Gastroesophageal sphincter (tissue), 4 donors: Measurements from ENCODE around the gene DDX51. TPM values are rescaled to one million over a fixed set of nuclear protein-coding genes. Genes with fewer than 3 reads are reported as not detected.

Experiments used
- ATAC-seq: fragments of 150-250 bp; one replicate; pipeline ENCODE4 v1.9.1; 2016; ENCODE audit warnings: mild to moderate bottlenecking, moderate library complexity
- H3K27ac ChIP-seq, 4 donors: fragments of 200-600 bp; sonication (generic) in 3 of 4; 1 replicate in 3 of 4; 2 replicates in 1 of 4; pipeline ENCODE4 v1.5.1; 2016 to 2019
- H3K27me3 ChIP-seq: fragments of 200-600 bp; sonication (generic); one replicate; pipeline ENCODE4 v1.5.1; 2019
- H3K36me3 ChIP-seq, 2 donors: fragments of 200-600 bp; sonication (generic); one replicate each; pipeline ENCODE4 v1.5.1; 2019; ENCODE audit warnings: control low read depth in 1 of 2
- H3K4me1 ChIP-seq, 3 donors: fragments of 200-600 bp; sonication (generic); 1 replicate in 2 of 3; 2 replicates in 1 of 3; pipeline ENCODE4 v1.5.1; 2016 to 2019; ENCODE audit warnings: control low read depth in 2 of 3
- H3K4me3 ChIP-seq, 2 donors: fragments of 200-600 bp; sonication (generic); one replicate each; pipeline ENCODE4 v1.5.1; 2019; ENCODE audit warnings: mild to moderate bottlenecking in 1 of 2, moderate library complexity in 1 of 2
- H3K9me3 ChIP-seq, 3 donors: fragments of 200-600 bp; sonication (generic); one replicate each; pipeline ENCODE4 v1.5.1; 2017 to 2019; ENCODE audit warnings: control low read depth in 2 of 3
- CTCF ChIP-seq, 4 experiments: fragments of 200-600 bp in 2 of 4; fragments of 450-650 bp in 2 of 4; sonication (generic) in 1 of 4; IDR thresholded peaks; one replicate each; pipeline ENCODE4 v1.5.1; 2017 to 2019; ENCODE audit warnings: antibody characterized with exemption in 4 of 4, mild to moderate bottlenecking in 2 of 4, moderate library complexity in 2 of 4
- EP300 ChIP-seq: sonication (generic); formaldehyde crosslinking; IDR thresholded peaks from one replicate; pipeline ENCODE4 v1.6.1; 2017; ENCODE audit warnings: antibody characterized with exemption, mild to moderate bottlenecking
- POLR2A ChIP-seq, 2 donors: fragments of 450-650 bp; IDR thresholded peaks; one replicate each; pipeline ENCODE4 v1.6.1; 2017; ENCODE audit warnings: antibody characterized with exemption in 2 of 2, mild to moderate bottlenecking in 2 of 2, moderate library complexity in 1 of 2
- POLR2AphosphoS5 ChIP-seq: sonication (generic); formaldehyde crosslinking; IDR thresholded peaks from one replicate; pipeline ENCODE4 v1.6.1; 2017; ENCODE audit warnings: antibody characterized with exemption
- WGBS, 2 donors: methylation state at CpG; one replicate each; pipeline ENCODE4 v1.1.5; 2018; ENCODE audit warnings: low coverage in 1 of 2; 5-methylcytosine and 5-hydroxymethylcytosine counted together
- total RNA-seq, 4 donors: library from RNA; depleted of rRNA; stranded (reverse); fragments of >200 nt; gene quantifications; one replicate each; pipeline ENCODE4 v1.1.0, GENCODE V29; 2016

Gene DDX51
- total RNA-seq, 4 donors from 2014 or later: 4.8 to 14.7 (median 11.7) TPM

GRCh38 chr12:132163041-132163910 lies 19.2 kb upstream of the DDX51 start:
- Histone ChIP-seq H3K9me3 (no peaks in the 10 kb centered on the region), H3K36me3 (peaks cover 0 to 4% of the 10 kb centered on the region in 2 donors), H3K4me3 (peak overlapping the region in 1 of 2 donors; percentile 20), H3K27ac (no peak overlapping the region), H3K4me1 (peaks cover 0 to 19% (median 8%) of the 10 kb centered on the region in 3 donors), H3K27me3 (peaks cover 64% of the 10 kb centered on the region)
- TF ChIP-seq CTCF (IDR thresholded peaks at IDR 0.05) (no peak), EP300 (no peak), POLR2AphosphoS5 (no peak), POLR2A (IDR thresholded peaks at IDR 0.05) (no peak)
- 13 to 32% methylated on average over 3 to 5 of the region's 26 CpGs for WGBS, 2 donors
- peak; percentile 14 for ATAC-seq

DNA sequence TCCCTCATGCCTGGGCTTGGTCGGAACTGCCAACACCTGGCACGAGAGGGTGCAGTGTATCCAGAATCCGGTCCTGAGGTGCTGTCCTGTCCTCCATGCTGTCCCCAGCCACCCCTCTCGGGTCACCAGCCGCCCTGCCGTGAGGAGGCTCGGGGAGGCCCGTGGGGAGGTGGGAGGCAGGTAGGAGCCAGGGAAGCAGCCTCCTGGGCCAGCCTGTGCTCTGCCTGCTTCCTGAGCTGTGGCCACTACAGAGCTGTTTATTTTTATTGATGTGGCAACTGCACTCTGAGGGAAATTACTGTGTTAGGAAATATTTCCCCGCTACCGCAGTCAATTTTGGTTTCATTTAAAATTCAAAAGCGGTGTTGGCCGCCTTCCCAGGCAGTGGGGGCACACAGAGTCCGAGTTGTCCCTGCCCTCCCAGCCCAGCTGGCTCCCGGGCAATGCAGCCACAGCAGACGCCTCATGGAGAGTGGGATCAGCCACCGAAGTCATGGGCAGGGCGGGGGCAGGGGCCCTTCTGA lies 18.5 kb upstream of the DDX51 start:
- Histone ChIP-seq H3K9me3 (no peaks in the 10 kb centered on the region), H3K27ac (no peak overlapping the region), H3K27me3 (peaks cover 57% of the 10 kb centered on the region), H3K36me3 (peaks cover 0 to 11% of the 10 kb centered on the region in 2 donors), H3K4me3 (peak overlapping the region in 1 of 2 donors; percentile 20), H3K4me1 (peaks cover 0 to 19% (median 8%) of the 10 kb centered on the region in 3 donors)
- TF ChIP-seq POLR2AphosphoS5 (peak; percentile 18), CTCF (IDR thresholded peaks at IDR 0.05) (no peak)
- 7% methylated on average over 12 of the region's 17 CpGs; no CpG with 5 or more reads in 1 of the 2 donors for WGBS, 2 donors
- ATAC-seq: peak; percentile 50

DNA sequence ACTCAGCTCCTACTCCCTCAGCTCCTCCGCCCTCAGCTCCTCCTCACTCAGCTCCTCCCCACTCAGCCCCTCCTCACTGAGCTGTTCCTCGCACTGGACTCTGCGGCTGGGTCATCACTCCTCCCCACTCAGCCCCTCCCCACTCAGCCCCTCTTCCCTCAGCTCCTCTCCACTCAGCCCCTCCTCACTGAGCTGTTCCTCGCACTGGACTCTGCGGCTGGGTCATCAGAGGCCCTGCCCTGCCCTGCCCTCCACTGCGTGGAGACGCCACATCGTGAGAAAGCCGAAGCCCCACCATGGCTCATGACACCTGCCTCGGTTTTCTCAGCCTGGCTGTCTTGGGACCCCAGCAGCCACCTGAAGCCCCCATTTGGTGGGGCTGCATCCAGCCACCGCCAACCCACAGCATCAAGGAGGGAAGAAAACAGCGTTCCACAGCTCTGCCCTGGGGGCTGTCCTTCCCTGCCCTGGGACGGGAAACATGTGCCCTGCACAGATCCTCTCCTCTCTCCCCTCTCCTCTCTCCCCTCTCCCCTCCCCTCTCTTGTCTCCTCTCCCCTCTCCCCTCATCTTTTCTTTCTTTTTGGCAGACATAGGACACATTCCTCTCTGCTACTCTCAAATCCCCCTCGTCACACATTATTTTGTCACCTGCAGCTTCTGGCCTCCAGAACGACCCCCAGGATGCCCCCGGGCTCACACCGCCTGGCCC lies 17.8 kb upstream of the DDX51 start:
- Histone ChIP-seq H3K9me3 (no peaks in the 10 kb centered on the region), H3K27ac (no peak overlapping the region), H3K27me3 (peaks cover 51% of the 10 kb centered on the region), H3K4me1 (peaks cover 0 to 19% (median 8%) of the 10 kb centered on the region in 3 donors), H3K4me3 (no peak overlapping the region), H3K36me3 (peaks cover 0 to 15% of the 10 kb centered on the region in 2 donors)
- no peak for ATAC-seq
- 35% methylated on average over 7 to 8 of the region's 17 CpGs for WGBS, 2 donors
- TF ChIP-seq POLR2AphosphoS5 (no peak), POLR2A (IDR thresholded peaks at IDR 0.05) (no peak), CTCF (IDR thresholded peaks at IDR 0.05) (no peak), EP300 (no peak)

DNA sequence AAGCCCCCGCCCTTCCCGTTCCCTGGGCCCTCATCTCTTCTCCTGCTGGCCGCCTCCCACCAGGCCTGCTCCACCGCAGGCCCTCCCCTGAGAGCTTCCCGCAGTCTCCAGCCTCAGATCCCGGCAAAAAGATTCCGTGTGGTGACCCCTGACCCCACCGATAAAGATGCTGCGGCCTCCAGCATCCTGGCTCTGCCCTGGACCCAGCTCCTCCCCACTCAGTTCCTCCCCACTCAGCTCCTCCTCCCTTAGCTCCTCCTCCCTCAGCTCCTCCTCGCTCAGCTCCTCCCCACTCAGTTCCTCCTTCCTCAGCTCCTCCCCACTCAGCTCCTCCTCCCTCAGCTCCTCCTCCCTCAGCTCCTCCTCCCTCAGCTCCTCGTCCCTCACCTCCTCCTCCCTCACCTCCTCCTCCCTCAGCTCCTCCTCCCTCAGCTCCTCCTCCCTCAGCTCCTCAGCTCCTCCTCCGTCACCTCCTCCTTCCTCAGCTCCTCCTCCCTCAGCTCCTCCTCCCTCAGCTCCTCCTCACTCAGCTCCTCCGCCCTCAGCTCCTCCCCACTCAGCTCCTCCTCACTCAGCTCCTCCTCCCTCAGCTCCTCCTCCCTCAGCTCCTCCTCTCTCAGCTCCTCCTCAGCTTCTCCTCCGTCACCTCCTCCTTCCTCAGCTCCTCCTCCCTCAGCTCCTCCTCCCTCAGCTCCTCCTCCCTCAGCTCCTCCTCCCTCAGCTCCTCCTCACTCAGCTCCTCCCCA lies 17.1 kb upstream of the DDX51 start:
- Histone ChIP-seq H3K4me3 (no peak overlapping the region), H3K27ac (no peak overlapping the region), H3K4me1 (peaks cover 0 to 19% (median 8%) of the 10 kb centered on the region in 3 donors), H3K27me3 (peaks cover 45% of the 10 kb centered on the region), H3K9me3 (no peaks in the 10 kb centered on the region), H3K36me3 (peaks cover 0 to 22% of the 10 kb centered on the region in 2 donors)
- TF ChIP-seq POLR2A (IDR thresholded peaks at IDR 0.05) (no peak), POLR2AphosphoS5 (no peak), CTCF (IDR thresholded peaks at IDR 0.05) (no peak), EP300 (no peak)
- ATAC-seq: no peak
- 5 to 29% methylated on average over 4 to 6 of the region's 14 CpGs for WGBS, 2 donors
